ENCODE measurements around the gene CAPN8.

DNA sequence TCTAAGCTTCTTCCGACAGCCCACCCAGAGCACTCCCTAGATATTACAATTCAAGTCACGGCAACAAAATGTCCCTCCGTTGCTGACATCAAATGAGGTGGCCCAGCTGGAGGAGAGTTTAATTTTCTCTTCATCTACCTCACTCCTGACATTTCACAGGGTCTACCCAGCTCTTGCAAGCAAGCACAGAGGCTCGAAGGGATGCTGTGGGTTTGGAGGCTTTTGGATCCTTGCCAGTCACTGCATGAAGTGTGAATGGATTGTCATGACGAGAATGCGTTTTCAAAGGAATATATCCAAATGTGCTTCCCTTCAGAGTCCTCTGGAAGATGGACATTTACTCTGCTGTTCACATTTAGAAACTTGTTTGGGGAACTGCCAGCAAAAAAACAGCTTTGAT lies 33.5 kb downstream of the CAPN8 start:
- no peak for TF ChIP-seq POLR2AphosphoS5 (IDR thresholded peaks at IDR 0.05)
- no peak for TF ChIP-seq POLR2A (IDR thresholded peaks at IDR 0.05)
